ENCODE measurements around the gene TSPO2.

- no peak for TF ChIP-seq CTCF (optimal IDR thresholded peaks at IDR 0.05 in 1 of 3, IDR thresholded peaks at IDR 0.05 in 1 of 3, conservative IDR thresholded peaks at IDR 0.05 in 1 of 3; ENCODE audit: extremely low read depth in 1 of 3, insufficient read depth in 2 of 3, low read length in 3 of 3)
- no peak for TF ChIP-seq EZH2 (IDR thresholded peaks at IDR 0.05; ENCODE audit: low read length)
These were observed 24.6 kb upstream of the TSPO2 start for GRCh38 chr6:41017663-41018062.

Data from keratinocyte (primary cell).